Measurements from ENCODE around the gene UGT1A10.

The UGT1A10 gene

DNA sequence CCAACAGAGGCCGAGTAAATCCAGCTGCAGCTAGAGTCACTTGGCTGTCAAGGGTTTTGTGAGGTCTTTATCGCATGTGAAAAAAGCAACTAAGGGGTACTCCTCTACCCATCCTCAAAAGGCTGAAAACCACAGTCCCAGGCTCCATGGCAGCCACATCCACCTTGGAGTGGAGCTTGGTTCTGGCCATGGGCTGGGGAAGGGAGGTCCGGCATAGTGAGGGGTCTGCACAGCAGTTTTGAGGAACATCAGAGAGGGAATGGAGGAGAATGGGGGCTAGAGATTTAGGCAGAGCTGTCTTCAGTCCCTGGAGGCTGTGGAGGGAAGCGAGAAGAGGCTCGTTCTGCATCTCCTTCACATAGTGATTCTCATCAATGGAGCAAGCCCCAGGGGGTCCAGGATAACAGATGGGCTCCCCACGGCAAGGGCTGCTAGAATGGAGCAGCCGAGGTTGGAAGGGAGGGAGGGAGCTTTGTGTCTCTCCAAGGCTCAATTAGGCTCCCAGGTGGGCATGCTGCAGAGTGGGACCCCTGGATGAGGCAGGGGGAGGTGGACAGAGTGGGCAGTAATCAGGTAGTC lies 162.9 kb downstream of the UGT1A10 start:
- Histone ChIP-seq H3K36me3 (ENCODE audit: insufficient read depth, low read length) (no peaks in the 10 kb centered on the region), H3K4me1 (ENCODE audit: insufficient read depth, low read length) (no peaks in the 10 kb centered on the region), H3K9ac (ENCODE audit: low read depth, low read length) (no peak overlapping the region), H3K9me3 (ENCODE audit: control insufficient read depth, insufficient read depth, low read length) (no peaks in the 10 kb centered on the region)

GRCh38 chr2:233799716-233800115 lies 163.5 kb downstream of the UGT1A10 start:
- no peaks in the 10 kb centered on the region for H3K36me3 ChIP-seq (ENCODE audit: insufficient read depth, low read length)
- no peaks in the 10 kb centered on the region for H3K4me1 ChIP-seq (ENCODE audit: insufficient read depth, low read length)
- no peaks in the 10 kb centered on the region for H3K9me3 ChIP-seq (ENCODE audit: control insufficient read depth, insufficient read depth, low read length)
- H3K9ac ChIP-seq (ENCODE audit: low read depth, low read length), result no peak overlapping the region

DNA sequence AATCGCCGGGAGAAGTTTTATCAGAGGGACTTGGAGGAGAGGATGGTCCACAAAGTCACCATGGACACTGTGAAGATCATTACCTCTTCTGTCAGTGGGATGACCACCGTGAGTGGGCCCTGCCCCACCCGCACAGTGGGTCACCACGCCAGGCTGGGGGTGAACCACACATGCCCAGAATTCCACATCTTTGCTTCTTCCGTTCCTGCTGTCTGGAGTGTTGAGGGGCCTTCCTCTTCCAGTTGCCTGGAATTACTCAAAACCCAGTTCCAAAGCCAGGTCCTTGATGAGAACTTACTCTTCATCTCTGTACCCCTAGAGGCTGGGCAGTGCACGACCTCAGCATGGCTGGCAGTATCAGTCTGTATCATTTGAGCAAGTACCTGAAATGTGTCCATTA lies 164.0 kb downstream of the UGT1A10 start:
- Histone ChIP-seq H3K9me3 (ENCODE audit: control insufficient read depth, insufficient read depth, low read length) (no peaks in the 10 kb centered on the region), H3K9ac (ENCODE audit: low read depth, low read length) (no peak overlapping the region), H3K4me1 (ENCODE audit: insufficient read depth, low read length) (no peaks in the 10 kb centered on the region), H3K36me3 (ENCODE audit: insufficient read depth, low read length) (no peaks in the 10 kb centered on the region)

DNA sequence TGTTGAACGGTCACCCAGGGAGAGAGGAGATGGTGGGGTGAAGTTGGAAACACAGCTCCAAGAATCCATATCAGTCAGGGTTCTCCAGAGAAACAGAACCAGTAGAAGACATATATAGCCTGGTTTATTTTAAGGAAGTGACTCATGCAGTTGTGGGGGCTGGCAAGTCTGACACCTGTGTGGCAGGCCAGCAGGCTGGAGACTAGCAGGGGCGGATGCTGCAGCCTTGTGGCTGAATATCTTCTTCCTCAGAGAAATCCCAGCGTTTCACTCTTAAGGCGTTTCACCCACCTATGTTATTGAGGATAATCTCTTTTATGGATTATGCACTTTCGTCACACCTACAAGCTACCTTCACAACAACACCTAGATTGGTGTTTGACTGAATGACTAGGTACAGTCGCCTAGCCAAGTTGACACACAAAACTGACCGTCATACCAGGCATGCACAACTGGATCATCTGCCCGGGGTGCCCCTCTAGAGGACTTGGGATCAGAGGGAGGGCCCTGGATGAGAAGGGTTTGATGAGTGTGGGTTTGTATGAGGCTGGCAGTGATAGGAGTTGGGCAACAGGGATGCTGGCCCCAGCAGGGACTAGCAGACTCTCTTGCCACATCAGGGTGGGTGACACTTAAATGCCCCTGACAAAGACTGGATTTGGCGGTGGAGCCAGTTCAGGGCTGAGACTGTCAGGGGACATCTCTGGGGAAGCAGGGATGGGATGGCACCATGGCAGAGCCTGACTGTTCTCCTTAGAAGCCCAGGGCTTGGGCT lies 165.3 kb downstream of the UGT1A10 start:
- no peaks in the 10 kb centered on the region for H3K4me1 ChIP-seq (ENCODE audit: insufficient read depth, low read length)
- no peak overlapping the region for H3K9ac ChIP-seq (ENCODE audit: low read depth, low read length)
- H3K9me3 ChIP-seq (ENCODE audit: control insufficient read depth, insufficient read depth, low read length), result no peaks in the 10 kb centered on the region
- H3K36me3 ChIP-seq (ENCODE audit: insufficient read depth, low read length), result no peaks in the 10 kb centered on the region

- no peaks in the 10 kb centered on the region; the same call in 1 of the 2 replicates for H3K9me3 ChIP-seq (ENCODE audit: control insufficient read depth, insufficient read depth, low read length)
- no peaks in the 10 kb centered on the region for H3K36me3 ChIP-seq (ENCODE audit: insufficient read depth, low read length)
- no peaks in the 10 kb centered on the region for H3K4me1 ChIP-seq (ENCODE audit: insufficient read depth, low read length)
- no peak overlapping the region for H3K9ac ChIP-seq (ENCODE audit: low read depth, low read length)
Measured at GRCh38 chr2:233802132-233802815, 166.0 kb downstream of the UGT1A10 start.

DNA sequence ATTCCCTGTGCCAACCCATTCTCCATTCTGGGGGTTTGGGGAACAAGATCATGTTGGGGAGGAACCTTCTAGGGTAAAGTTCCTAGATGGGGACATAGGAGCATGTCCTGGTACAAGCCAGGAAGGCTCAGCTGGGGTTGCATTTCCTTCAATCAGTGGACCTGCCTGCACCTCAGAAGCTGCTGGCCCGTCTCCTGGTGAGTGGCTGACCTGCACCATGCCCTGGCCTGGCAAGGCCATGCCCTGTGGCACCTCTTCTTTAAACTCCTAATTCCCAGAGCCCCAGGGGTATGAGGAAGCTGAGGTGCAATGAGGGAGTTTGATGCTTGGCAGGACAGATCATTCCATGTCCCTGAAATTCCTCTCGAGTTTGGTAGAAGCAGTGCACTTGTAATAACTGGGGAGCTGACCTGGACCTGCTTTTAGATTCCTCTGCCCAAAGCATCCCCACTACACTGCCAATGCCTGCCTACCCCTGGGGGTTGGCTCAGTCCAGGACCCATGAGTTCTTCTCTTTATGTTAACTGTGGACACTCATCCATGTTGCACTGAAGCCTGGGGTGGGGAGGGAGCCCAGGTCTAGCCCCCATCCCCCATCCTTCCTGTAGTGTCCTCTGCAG lies 167.2 kb downstream of the UGT1A10 start:
- H3K9me3 ChIP-seq (ENCODE audit: control insufficient read depth, insufficient read depth, low read length), result no peaks in the 10 kb centered on the region; the same call in 1 of the 2 replicates
- H3K36me3 ChIP-seq (ENCODE audit: insufficient read depth, low read length), result no peaks in the 10 kb centered on the region
- no peaks in the 10 kb centered on the region for H3K4me1 ChIP-seq (ENCODE audit: insufficient read depth, low read length)

GRCh38 chr2:233803994-233804393 lies 167.7 kb downstream of the UGT1A10 start:
- no peaks in the 10 kb centered on the region for H3K4me1 ChIP-seq (ENCODE audit: insufficient read depth, low read length)
- H3K36me3 ChIP-seq (ENCODE audit: insufficient read depth, low read length), result no peaks in the 10 kb centered on the region
- H3K9ac ChIP-seq (ENCODE audit: low read depth, low read length), result no peak overlapping the region
- H3K9me3 ChIP-seq (ENCODE audit: control insufficient read depth, insufficient read depth, low read length), result no peaks in the 10 kb centered on the region; the same call in 1 of the 2 replicates

More for the DNA sequence above, 167.2 kb downstream of the UGT1A10 start:
- H3K9ac ChIP-seq (ENCODE audit: low read depth, low read length), result no peak overlapping the region

- Histone ChIP-seq H3K9me3 (ENCODE audit: control insufficient read depth, insufficient read depth, low read length) (no peaks in the 10 kb centered on the region; the same call in 1 of the 2 replicates), H3K9ac (ENCODE audit: low read depth, low read length) (no peak overlapping the region), H3K4me1 (ENCODE audit: insufficient read depth, low read length) (no peaks in the 10 kb centered on the region), H3K36me3 (ENCODE audit: insufficient read depth, low read length) (no peaks in the 10 kb centered on the region)
Measured at GRCh38 chr2:233807215-233807865, 171.1 kb downstream of the UGT1A10 start.

GRCh38 chr2:233807966-233808935 lies 172.0 kb downstream of the UGT1A10 start:
- H3K9ac ChIP-seq (ENCODE audit: low read depth, low read length), result no peak overlapping the region
- H3K36me3 ChIP-seq (ENCODE audit: insufficient read depth, low read length), result no peaks in the 10 kb centered on the region
- H3K4me1 ChIP-seq (ENCODE audit: insufficient read depth, low read length), result no peaks in the 10 kb centered on the region
- H3K9me3 ChIP-seq (ENCODE audit: control insufficient read depth, insufficient read depth, low read length), result no peaks in the 10 kb centered on the region; the same call in 1 of the 2 replicates

DNA sequence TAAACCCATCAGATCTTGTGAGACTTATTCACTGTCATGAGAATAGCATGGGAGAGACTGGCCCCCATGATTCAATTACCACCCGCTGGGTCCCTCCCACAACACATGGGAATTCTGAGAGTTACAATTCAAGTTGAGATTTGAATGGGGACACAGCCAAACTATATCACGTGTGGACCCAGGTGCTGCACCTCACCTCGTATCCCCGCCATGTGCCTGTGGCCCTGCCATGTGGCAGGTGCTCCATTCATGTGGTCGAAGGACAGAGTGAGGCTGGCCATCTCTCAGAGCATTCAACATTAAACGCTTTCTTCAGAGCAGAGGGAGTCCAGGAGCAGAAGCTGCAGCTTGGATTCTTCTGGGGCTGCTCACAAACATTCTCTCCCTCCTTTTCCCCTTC lies 174.1 kb downstream of the UGT1A10 start:
- no peaks in the 10 kb centered on the region; the same call in 1 of the 2 replicates for H3K9me3 ChIP-seq (ENCODE audit: control insufficient read depth, insufficient read depth, low read length)
- H3K9ac ChIP-seq (ENCODE audit: low read depth, low read length), result no peak overlapping the region
- no peaks in the 10 kb centered on the region for H3K36me3 ChIP-seq (ENCODE audit: insufficient read depth, low read length)
- H3K4me1 ChIP-seq (ENCODE audit: insufficient read depth, low read length), result no peaks in the 10 kb centered on the region

DNA sequence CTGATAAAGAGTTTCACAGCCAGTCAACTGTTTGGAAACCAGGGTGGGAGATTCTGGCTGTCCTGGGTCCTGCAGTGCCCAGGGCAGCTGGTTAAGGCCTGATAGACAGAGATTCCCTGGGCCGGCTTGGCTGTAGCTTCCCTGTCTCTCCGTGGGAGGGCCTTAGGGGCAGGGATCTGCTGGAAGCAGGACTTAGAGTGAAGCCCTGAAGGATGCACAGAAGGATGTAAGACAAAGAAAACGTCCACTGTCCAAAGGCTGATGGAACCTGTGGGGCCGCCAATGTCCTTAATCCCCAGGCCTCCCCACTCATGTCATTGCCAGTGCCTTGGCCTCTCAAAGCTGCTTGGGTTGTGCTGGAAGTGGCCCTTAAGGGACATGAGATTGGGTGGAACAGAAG lies 174.8 kb downstream of the UGT1A10 start:
- H3K36me3 ChIP-seq (ENCODE audit: insufficient read depth, low read length), result no peaks in the 10 kb centered on the region
- H3K4me1 ChIP-seq (ENCODE audit: insufficient read depth, low read length), result no peaks in the 10 kb centered on the region
- no peak overlapping the region for H3K9ac ChIP-seq (ENCODE audit: low read depth, low read length)
- no peaks in the 10 kb centered on the region; the same call in 1 of the 2 replicates for H3K9me3 ChIP-seq (ENCODE audit: control insufficient read depth, insufficient read depth, low read length)

DNA sequence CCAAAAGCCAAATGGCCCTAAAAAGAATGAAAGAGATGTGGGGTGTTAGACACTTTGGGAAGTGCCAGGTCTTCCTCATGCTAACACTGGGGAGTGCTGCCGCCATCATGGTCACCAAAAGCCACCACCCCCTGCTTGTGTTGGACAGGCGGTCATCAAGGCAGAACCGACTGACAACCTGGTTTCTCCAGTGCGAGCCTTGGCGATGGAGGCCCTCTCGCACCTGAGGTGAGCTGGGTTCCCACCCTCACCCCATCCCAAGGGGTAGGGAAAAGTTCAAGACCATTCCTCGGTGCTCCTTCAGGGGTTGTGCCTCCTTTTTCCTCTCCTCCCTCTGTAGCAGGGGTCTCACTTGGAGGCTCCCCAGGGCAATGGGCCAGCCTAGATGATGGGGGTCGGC lies 175.5 kb downstream of the UGT1A10 start:
- Histone ChIP-seq H3K36me3 (ENCODE audit: insufficient read depth, low read length) (no peaks in the 10 kb centered on the region), H3K9me3 (ENCODE audit: control insufficient read depth, insufficient read depth, low read length) (no peaks in the 10 kb centered on the region; the same call in 1 of the 2 replicates), H3K4me1 (ENCODE audit: insufficient read depth, low read length) (no peaks in the 10 kb centered on the region), H3K9ac (ENCODE audit: low read depth, low read length) (no peak overlapping the region)
